Measurements from ENCODE around the gene PSMG1. TPM values are rescaled to one million over a fixed set of nuclear protein-coding genes. Genes with fewer than 3 reads are reported as not detected.

The PSMG1 gene
- total and polyA plus RNA-seq, 2 of the 8 experiments (the other 6 are each of a cell fraction or from before 2014, with no cell fraction given) = 50.7 to 93.7 TPM

DNA sequence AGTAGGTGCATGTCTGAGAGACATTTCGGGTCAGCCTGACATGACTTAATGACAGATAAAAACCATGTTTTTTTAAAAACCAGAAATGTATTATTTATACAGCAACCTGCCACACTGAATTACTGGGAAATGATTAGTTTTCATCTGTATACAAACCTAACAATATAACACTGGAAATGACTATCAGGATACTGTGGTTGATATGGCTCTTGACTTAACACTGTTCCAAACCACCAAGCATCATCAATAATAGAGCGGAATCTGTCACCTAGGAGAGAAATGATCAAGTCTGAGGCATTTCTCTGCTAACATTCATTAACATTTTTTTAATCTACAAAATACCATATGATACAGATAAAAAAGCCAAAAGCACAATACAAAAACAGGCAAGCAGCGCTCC lies 41.7 kb upstream of the PSMG1 start:
- Histone ChIP-seq H3K27me3 (replicated peaks in 1 of 4; ENCODE audit: control insufficient read depth in 3 of 4, extremely low read depth in 1 of 4, insufficient read depth in 3 of 4, low read length in 3 of 4) (no peaks in the 10 kb centered on the region), H3K9me3 (ENCODE audit: insufficient read depth in 2 of 2, low read depth in 1 of 2, low read length in 1 of 2) (no peaks in the 10 kb centered on the region), H3K4ac (replicated peaks; ENCODE audit: insufficient read length, low read depth, low read length) (no peak overlapping the region), H3K36me3 (ENCODE audit: control insufficient read depth in 2 of 4, insufficient read depth in 4 of 4, low read length in 3 of 4) (peaks cover 2 to 60% (median 16%) of the 10 kb centered on the region in 4 experiments; a peak in 7 of 8 replicates), H3K9ac (replicated peaks in 1 of 4; ENCODE audit: extremely low read depth in 1 of 4, low read depth in 3 of 4, low read length in 3 of 4) (no peak overlapping the region), H3K56ac (replicated peaks; ENCODE audit: insufficient read length, low read depth, low read length) (no peak overlapping the region), H3K18ac (ENCODE audit: extremely low read depth, low read length) (no peak overlapping the region), H3K14ac (ENCODE audit: insufficient read length) (no peak overlapping the region), H2BK12ac (ENCODE audit: low read depth, low read length) (no peak overlapping the region), H3K4me3 (ENCODE audit: extremely low read depth in 1 of 4, insufficient read depth in 2 of 4, low read depth in 3 of 4, low read length in 4 of 4) (no peak overlapping the region), H3K27ac (ENCODE audit: low read depth, low read length) (no peak overlapping the region), H2AK5ac (ENCODE audit: low read depth, low read length) (no peak overlapping the region), H2BK5ac (ENCODE audit: low read depth, low read length) (no peak overlapping the region), H3K4me1 (replicated peaks in 1 of 4; ENCODE audit: control insufficient read depth in 3 of 4, insufficient read depth in 4 of 4, low read length in 3 of 4) (no peaks in the 10 kb centered on the region), H2BK20ac (ENCODE audit: low read length) (no peak overlapping the region), H4K20me1 (replicated peaks in 1 of 2; ENCODE audit: control insufficient read depth in 1 of 2, insufficient read depth in 2 of 2, low read length in 2 of 2) (peaks cover 0 to 1% of the 10 kb centered on the region in 2 experiments), H3K79me1 (ENCODE audit: low read depth, low read length) (no peaks in the 10 kb centered on the region), H3K23me2 (ENCODE audit: low read depth, low read length) (no peaks in the 10 kb centered on the region), H2AFZ (ENCODE audit: low read length) (no peak overlapping the region), H3K4me2 (ENCODE audit: insufficient read depth in 1 of 2, low read depth in 2 of 2, low read length in 2 of 2) (no peak overlapping the region), H4K91ac (replicated peaks; ENCODE audit: insufficient read length, low read length) (no peak overlapping the region), H3K79me2 (ENCODE audit: control insufficient read depth in 1 of 2, insufficient read depth in 2 of 2, low read length in 2 of 2) (no peaks in the 10 kb centered on the region), H2BK15ac (ENCODE audit: low read length) (no peak overlapping the region), H2BK120ac (replicated peaks; ENCODE audit: low read depth, low read length) (no peak overlapping the region), H4K8ac (ENCODE audit: extremely low read depth, insufficient read depth, low read length) (no peak overlapping the region), H4K5ac (ENCODE audit: insufficient read length, low read depth, low read length) (no peak overlapping the region), H3K23ac (ENCODE audit: insufficient read length) (no peak overlapping the region)
- WGBS, 2 experiments (ENCODE audit: extremely low coverage in 1 of 2, insufficient coverage in 1 of 2, insufficient read length in 1 of 2, insufficient replicate concordance in 2 of 2, low coverage in 1 of 2, low lambda C conversion rate in 2 of 2, missing lambda C conversion rate in 1 of 2) = 85% methylated on average over 3 of the region's 3 CpGs; no CpG with 5 or more reads in 1 of the 2 experiments
- no peak for TF ChIP-seq TEAD4 (IDR thresholded peaks at IDR 0.05; ENCODE audit: low read depth, low read length)
- TF ChIP-seq TBP (IDR thresholded peaks at IDR 0.05; ENCODE audit: low read depth, low read length) = no peak
- TF ChIP-seq CEBPB (IDR thresholded peaks at IDR 0.05; ENCODE audit: low read depth, low read length) = no peak
- TF ChIP-seq TAF1 (IDR thresholded peaks at IDR 0.05; ENCODE audit: low read depth, low read length) = no peak
- no peak for TF ChIP-seq ASH2L (IDR thresholded peaks at IDR 0.05; ENCODE audit: low read length)
- DNase-seq (ENCODE audit: low read depth in 1 of 2, low spot score in 2 of 2) (no peak), FAIRE-seq (no peak)
- ChIA-PET CTCF (ENCODE audit: partially characterized antibody) (no interaction called here), POLR2A (ENCODE audit: partially characterized antibody) (no interaction called here)

Data from H1 (cell line).